GM12875 (cell line): ENCODE measurements around the gene GRK2.
A peak's percentile ranks its signal among the peaks of the same experiment; 100 is the strongest.

Experiments
- H3K4me3 ChIP-seq: one replicate; pipeline ENCODE4 v1.5.1; 2011; ENCODE audit warnings: low read depth, low read length, control low read depth
- CTCF ChIP-seq: IDR thresholded peaks from 2 replicates; pipeline ENCODE4 v1.5.1; 2011; ENCODE audit warnings: low read depth, mild to moderate bottlenecking, control low read depth, inconsistent platforms, low read length, moderate library complexity, borderline replicate concordance; ENCODE audit not compliant: insufficient read depth

GRK2 gene

DNA sequence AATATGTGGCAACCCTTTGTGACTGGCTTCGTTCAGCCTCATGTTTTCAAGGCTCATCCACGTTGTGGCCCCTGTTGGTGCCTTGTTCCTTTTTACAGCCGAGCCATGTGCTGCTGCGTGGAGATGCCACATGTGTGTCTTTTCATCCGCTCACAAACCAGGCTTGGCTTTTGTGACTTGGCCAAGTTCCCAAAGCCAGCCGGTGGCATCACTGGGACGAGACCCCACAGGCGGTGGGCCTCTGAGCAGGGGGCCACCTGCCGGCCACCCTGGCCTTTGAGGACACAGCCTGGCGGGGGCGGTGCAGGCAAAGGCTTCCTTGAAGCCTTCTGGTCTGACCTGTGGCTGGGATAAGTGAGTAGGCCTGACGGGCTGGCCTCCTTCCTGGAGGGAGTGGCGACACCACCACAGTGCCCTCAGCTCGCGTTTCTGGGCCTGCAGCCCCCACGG is 10.5 kb downstream of the GRK2 start:
- TF ChIP-seq CTCF: peak; percentile 29; the same call in 1 of the 2 replicates
- H3K4me3 ChIP-seq: peak overlapping the region; percentile 41

DNA sequence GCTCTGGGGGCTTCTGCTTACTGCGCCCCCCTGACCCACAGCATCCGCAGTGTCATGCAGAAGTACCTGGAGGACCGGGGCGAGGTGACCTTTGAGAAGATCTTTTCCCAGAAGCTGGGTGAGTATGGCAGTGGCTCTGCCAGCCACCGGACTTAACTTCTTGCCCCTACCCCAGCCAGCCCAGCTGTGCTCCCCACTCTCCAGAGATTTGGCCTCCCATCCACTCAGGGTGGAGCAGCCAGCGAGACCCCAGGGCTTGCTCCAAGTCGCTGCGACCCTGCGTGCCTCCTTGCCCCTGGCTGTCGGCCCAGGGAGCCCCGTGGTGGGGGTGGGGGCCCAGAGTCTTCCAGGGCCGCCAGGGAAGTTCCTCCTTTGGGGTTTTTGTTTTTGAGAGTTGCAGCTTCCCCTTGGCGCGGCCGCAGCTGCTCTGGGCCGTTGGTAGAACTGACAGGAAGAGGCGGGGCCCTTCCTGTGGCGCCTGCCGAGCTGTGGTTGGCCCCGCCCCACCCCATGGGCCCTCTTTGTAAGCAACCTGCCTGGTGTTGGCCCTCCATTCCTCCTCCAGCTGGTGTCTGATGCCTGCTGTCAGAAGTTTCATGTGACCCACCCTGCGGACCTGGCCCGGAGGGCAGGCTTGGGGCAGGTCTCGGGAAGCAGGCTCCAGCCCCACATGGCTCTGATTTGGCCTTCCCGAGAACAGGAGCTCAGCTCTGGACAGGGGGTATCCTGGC is 11.1 kb downstream of the GRK2 start:
- H3K4me3 ChIP-seq: peak overlapping the region; percentile 41

GRCh38 chr11:67278135-67278938 is 12.1 kb downstream of the GRK2 start:
- peak overlapping the region; percentile 35 for H3K4me3 ChIP-seq
- TF ChIP-seq CTCF: no peak

More for the DNA sequence above, 11.1 kb downstream of the GRK2 start:
- TF ChIP-seq CTCF: no peak

GRCh38 chr11:67278939-67279588 is 12.8 kb downstream of the GRK2 start:
- no peak for TF ChIP-seq CTCF

DNA sequence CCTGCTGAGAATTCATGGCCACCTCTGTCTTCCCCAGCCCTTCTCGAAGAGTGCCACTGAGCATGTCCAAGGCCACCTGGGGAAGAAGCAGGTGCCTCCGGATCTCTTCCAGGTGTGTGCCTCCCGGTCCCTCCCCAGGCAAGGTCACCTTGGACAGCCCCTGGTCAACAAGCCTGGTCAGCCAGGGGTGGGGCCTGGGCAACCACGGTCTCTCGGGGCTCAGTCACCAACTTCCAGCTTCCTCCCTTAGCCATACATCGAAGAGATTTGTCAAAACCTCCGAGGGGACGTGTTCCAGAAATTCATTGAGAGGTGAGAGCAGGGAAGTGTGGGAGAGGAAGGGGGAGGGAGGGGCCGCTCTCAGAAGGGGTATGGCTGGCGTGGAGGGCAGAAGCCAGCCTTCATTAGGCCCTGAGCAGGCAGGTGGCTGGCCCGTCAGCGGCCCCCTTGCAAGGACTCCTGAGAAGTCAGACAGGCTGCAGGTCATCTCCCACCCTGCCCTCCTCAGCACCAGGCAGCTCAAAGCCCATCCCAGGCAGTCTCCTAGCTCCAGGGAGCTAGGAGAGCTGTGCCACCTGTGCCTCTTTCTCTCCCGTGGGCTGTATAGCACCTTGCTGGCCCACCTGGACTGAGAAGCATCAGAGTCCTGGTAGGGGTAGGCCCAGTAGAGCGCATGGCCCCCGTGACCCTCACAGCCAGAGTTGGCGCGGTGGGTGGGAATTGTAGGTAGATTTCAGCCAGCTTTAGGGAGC is 13.5 kb downstream of the GRK2 start:
- H3K4me3 ChIP-seq: no peak overlapping the region
- no peak for TF ChIP-seq CTCF

More at GRCh38 chr11:67278939-67279588, 12.8 kb downstream of the GRK2 start:
- H3K4me3 ChIP-seq: no peak overlapping the region

DNA sequence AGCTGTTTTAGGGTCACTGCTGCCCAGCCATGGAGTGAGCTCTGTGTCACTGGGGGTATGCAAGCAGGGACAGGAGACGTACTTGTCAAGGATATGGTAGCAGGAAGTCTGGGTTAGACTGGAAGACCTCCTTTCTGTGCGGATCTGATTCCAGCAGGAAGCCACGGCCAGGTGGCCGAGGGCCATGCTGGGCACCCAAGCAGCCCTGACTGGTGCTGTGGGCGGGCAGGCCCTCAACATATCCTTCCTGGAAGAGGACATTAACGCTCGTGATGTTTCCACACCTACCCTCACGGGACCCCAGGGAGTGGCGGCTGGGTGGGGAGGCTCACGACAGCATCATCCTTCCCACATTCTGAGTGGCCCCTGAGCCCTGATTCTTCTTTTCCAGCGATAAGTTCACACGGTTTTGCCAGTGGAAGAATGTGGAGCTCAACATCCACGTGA is 14.1 kb downstream of the GRK2 start:
- H3K4me3 ChIP-seq: no peak overlapping the region
- TF ChIP-seq CTCF: no peak
